Measurements from ENCODE around the gene MBL2.

MBL2 gene

GRCh38 chr10:52772623-52773022, at the start of gene MBL2:
TSS of gene MBL2 (minus strand) at chr10:52772784. CDS start at chr10:52771635, 1,149 bp downstream.
- no peak for DNase-seq (ENCODE audit: low read depth in 3 of 3)

DNA sequence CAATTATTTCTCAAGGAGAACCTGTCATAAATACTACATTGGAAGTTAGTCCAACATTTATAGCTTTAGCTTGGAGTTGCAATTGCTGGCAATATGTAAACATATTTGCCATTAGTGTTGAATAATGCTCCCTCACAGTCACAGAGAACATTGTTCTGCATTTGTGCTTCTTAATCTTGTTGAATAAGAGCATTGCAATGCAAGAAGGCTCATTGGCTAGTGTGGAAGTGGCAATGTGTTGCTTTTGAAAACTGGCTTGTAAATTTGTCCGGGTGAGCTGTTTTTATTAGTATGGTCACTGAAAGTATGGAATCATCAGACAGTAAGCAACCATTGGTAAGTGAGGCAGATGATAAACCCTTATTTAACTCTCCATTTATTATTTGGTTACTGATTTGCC, 47.7 kb upstream of the MBL2 start:
- DNase-seq (ENCODE audit: low read depth in 3 of 3), result no peak

DNA sequence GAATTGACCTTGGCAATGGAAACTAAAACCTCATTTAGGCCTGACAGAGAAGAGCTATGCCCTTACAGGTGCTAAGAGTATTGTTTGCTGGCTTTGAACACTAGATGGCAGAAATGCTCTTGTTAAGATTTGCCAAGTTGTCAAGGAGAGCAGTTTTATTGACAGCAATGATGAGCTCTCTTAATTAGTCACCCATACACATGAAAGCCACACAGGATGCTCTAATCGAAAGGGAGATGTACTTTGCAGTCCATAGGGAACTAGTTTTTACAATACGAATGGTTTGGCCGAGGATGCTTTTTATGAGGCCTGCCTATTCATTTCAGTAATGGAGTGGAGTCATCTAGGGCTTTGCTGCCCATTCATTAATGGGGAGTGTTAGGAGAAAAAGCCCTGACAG, 45.4 kb upstream of the MBL2 start:
- no peak for DNase-seq (ENCODE audit: low read depth in 3 of 3)

- DNase-seq (ENCODE audit: low read depth in 3 of 3), result no peak
Measured at GRCh38 chr10:52814506-52814905, 41.9 kb upstream of the MBL2 start.

- DNase-seq (ENCODE audit: low read depth in 3 of 3), result no peak
Measured at GRCh38 chr10:52811776-52812175, 39.2 kb upstream of the MBL2 start.

- DNase-seq (ENCODE audit: low read depth in 3 of 3), result no peak
Measured at GRCh38 chr10:52810761-52811160, 38.2 kb upstream of the MBL2 start.

- no peak for DNase-seq (ENCODE audit: low read depth in 3 of 3)
Measured at GRCh38 chr10:52807803-52808202, 35.2 kb upstream of the MBL2 start.

DNA sequence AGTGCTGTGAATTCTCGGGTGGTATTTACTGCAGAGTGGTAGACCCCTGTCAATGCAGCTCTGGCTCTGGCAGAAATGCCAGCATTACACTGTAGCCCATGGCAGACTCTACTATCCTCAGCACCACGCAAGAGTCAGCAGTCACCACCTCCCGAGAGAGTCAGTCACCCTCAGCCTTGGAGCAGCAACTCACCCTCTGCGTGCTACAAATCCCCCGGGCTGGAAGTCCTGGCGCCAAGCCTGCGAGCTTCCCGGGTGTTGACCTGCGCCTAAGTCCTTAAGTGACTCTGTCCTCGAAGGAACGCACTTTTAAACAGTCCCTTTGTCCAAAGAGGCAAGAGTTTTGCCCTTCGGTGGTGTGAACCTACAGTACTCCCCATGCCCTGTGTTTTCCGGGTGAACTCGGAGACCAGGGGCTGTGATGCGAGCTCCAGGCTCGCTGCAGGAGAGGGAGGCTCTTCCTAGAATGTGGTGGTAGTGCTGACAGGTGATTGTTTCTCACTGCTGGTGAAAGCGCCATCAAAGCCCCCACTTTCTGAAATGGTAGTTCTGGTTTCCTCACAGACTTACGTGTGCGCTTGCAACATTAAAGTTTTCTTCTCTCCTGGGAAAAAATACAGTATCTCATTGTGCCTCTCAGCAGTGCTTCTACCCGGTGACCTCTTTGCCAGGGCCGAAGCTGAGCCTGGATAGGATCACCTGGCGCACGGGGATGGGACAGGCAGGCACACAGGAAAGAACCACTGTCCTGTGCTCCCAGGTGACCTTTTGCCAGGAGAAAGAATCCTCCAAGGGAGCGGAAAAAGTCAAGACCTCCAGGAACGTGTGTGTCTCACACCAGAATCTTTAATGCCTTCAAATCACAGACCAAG, 33.1 kb upstream of the MBL2 start:
- no peak for DNase-seq (ENCODE audit: low read depth in 3 of 3)

DNA sequence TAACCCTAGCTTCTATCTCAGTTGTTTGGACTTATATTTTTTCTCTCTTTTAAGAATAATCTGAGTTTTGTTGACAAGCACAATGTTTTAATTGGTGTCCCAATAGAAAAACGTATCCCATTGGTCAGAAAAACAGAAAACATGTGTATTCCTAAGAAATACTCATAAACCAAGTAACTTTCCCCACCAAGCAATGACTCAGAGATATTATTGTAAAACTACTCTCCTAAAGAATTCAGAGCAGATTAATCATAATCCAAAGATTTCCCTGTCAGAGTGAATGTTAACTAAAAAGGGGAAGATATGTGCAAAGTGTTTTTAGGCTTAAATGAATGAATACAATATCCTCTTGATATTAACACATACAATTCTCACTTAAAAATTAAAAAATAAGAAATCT, 29.4 kb upstream of the MBL2 start:
- no peak for DNase-seq (ENCODE audit: low read depth in 3 of 3)

GRCh38 chr10:52786098-52786497, 13.5 kb upstream of the MBL2 start:
- DNase-seq (ENCODE audit: low read depth in 3 of 3), result no peak

DNA sequence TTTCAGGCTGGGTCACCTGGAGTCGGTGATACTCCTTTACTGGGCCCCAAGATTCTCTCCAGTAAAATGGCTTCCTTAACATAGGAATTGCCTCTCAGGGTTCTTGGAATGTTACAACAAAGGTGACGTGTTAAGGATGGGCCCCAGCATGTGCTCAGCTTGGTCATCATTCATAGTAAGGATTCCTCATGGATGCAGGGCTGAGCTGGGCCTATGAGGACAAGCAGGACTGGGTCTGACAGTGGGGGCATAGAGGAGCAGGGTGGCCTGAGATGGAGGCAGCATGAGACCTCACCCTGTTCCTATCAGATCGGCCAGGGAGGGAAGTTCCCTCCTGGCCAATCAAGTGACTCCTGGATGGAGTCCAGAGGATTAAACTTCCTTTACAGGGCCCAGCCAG, 12.8 kb upstream of the MBL2 start:
- no peak for DNase-seq (ENCODE audit: low read depth in 3 of 3)

DNA sequence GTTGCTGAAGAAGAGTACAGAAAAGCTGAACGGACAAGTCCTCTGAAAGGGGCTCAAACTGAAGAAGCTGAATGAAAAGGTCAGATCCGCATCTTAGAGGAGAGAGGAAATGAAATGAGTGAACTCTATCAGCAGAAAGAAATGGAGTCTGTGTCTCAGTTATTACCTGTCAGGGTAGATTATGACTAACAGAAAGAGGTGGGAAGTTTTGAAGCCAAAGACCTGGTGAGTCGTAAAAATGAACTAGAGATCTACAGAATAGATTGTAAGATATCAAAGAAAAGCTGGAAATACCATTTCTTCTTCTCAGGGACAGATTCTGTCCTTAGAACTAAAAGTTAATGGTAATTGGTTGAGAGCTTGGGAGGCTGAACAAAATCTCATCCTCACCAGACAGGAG, 11.1 kb upstream of the MBL2 start:
- no peak for DNase-seq (ENCODE audit: low read depth in 3 of 3)

- no peak for DNase-seq (ENCODE audit: low read depth in 3 of 3)
Measured at GRCh38 chr10:52782554-52782953, 10.0 kb upstream of the MBL2 start.

- DNase-seq (ENCODE audit: low read depth in 3 of 3), result no peak
Measured at GRCh38 chr10:52780391-52781155, 8.0 kb upstream of the MBL2 start.

- peak; percentile 16 to 27 (median 18) for DNase-seq (ENCODE audit: low read depth in 3 of 3)
Measured at GRCh38 chr10:52779541-52780390, 7.2 kb upstream of the MBL2 start.

DNA sequence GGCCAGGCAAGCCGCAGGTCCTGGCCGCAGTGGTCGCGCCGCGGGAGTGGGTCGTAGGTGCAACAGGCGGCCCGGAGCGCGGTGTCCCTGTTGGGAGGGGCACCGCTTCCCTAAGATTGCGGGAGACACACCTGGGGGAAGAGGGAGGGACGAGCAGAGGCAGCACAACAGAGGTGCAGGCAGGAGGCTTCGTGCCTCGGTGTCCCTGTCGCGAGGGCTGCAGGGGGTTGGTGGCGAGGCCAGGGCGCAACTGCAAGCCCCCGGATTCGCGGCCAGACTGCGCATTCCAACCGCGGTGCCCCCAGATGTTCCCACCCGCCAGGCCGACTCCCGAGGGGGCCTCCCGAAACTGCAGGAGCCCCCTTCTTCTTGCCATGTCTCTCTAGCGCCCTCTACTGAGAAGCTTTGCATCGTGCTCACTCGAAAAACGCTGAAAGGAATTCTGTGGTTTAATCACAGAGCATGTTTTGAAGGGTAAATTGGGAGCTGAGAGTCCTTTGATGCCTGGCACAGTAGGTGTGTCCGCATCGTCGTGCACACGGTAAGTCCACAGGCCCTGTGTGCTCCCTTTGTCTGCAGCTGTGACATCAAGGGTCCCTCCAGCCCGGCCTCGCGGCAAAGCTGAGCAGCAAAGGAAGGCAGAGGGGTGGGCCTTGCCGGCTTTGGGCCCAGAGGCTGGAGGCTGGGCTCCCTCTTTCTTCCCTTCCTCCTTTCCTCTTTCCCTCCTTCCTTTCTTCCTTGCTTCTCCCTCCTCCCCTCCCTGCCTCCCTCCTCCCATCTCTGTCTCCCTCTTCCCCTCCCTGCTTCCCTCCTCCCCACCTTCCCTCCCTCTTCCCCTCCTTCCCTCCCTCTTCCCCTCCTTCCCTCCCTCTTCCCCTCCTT, 6.2 kb upstream of the MBL2 start:
- DNase-seq (ENCODE audit: low read depth in 3 of 3), result no peak

DNA sequence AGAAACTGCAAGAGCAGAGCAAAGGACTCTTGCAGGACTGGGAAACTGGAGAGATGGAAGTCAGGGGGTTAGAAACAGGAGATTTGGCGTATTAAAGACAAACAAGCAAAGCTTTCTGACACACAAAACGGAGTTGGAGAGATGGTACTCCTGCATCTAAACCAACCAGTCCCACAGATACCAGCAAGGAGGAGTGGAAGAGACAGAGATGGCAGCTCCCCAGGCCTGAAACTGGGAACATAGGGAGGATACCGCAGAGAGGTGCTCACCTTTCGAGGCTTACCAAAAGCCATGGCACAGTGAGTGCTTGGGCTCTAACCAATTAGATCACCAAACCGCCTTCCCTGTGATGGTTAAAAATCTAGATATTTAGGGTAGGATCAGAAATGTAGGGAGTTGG, 4.8 kb upstream of the MBL2 start:
- DNase-seq (ENCODE audit: low read depth in 3 of 3), result no peak

DNA sequence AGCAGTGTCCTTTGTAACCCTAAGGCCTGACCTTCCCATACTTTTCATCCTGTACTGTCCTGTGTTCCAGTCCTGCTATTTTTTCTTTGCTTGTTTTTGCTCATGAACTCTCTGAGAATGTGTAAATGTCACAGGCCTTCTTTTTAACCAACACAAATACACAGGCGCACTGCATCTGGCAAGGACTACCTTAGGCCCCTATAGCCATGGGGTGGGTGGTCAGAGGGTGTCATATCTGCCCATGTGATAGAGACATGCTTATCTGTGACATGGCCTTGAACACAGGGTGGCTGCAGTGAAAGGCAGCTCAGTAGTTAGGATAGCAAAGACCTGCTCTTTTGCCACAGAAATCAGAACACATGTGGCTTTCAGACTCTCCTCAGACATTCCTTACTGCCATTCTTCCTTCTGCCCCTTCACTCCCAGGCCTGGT, 3.9 kb upstream of the MBL2 start:
- DNase-seq (ENCODE audit: low read depth in 3 of 3), result no peak

DNA sequence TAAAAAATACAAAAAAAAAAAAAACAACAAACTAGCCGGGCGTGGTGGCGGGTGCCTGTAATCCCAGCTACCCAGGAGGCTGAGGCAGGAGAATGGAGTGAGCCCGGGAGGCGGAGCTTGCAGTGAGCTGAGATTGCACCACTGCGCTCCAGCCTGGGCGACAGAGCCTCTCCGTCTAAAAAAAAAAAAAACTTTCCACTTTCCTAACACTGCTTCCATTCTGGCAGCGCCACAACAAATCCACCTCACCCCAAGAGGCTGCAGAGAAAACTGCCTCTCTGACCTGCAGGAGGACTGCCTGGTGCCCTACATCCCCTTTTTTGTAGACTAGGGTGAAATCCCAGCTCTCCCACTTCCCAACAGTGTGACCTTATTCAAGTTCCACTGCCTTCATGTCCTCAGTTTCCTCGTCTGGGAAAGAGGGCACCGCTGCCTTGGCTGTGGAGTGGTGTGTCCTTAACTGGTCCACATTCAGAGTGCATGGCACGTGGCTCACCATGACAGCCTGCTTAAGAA, 2.6 kb upstream of the MBL2 start:
- no peak for DNase-seq (ENCODE audit: low read depth in 3 of 3)

DNA sequence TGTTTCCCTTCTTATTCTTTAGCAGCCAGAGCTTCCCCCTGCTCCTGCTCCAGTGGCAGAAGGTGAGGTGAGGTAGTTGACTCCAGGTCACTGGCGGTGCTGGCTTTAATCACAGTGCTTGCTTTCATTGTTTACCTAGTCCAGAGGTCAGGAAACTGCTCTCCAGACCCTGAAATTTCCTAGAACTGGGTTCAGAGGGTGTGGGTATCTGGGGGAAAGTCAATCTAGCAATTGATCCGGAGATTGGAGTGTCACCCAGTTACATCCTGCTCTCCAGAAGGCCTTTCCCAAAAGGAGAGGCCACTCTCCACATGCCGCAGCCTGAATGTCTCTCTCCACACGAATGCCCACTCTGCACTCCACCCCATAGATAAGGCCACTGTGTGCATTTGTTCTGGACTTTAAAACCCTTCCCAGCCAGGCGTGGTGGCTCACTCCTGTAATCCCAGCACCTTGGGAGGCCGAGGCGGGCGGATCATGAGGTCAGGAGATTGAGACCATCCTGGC, 2.1 kb upstream of the MBL2 start:
- DNase-seq (ENCODE audit: low read depth in 3 of 3), result no peak

- DNase-seq (ENCODE audit: low read depth in 3 of 3), result no peak
Measured at GRCh38 chr10:52774182-52774581, 1.6 kb upstream of the MBL2 start.

Data from stimulated activated CD4-positive, alpha-beta T cell treated with anti-CD3 and anti-CD28 coated beads, TNF-alpha, amount 100 ng/mL, for 48 hours (primary cell).